Activated CD4-positive, alpha-beta T cell treated with anti-CD3 and anti-CD28 coated beads for 24 hours (primary cell): ENCODE measurements around the gene NME3.
A peak's percentile ranks its signal among the peaks of the same experiment; 100 is the strongest.

ENCODE experiments used
- DNase-seq, 2 donors: peaks; one replicate each; pipeline ENCODE4 v3.0.0-alpha.2; 2020; ENCODE audit warnings: low read depth in 2 of 2

Gene NME3

DNA sequence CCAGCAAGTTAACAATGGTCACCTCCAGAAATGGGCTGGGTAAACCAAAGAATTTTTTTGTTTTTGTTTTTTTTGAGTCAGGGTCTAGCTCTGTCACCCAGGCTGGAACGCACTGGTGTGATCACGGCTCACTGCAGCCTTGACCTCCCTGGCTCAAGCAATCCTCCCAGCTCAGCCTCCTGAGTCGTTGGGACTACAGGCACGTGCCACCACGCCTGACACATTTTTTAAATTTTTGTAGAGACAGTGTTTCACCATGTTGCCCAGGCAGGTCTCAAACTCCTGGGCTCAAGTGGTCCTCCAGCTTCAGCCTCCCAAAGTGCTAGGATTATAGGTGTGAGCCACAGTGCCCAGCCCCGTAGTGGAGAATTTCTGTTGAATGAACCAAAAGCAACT, 9.3 kb upstream of the NME3 start:
- DNase-seq, result no peak

GRCh38 chr16:1779741-1780676, 8.7 kb upstream of the NME3 start:
- no peak for DNase-seq

DNA sequence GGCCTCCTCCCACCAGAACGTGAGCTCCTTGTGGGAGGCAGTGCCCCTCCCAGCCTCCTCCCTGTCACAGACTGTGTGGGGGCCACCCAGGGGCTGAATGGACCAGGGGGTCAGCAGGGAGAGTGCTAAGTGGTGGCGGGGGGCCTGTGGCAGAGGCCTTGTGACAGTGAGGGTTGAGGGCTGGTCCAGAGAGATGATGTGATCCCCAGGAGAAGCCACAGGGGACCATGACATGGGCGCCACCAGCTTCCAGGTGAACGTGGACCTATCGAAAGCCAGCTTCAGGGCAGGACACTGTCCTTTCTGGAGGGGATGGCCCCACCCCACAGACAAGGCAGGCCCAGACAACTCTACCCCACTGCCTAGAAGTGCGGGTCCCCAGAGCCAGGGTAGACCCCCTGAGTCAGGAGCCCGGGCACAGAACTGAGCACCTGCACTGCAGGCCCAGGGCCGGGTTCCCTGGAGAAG, 7.9 kb upstream of the NME3 start:
- no peak for DNase-seq

DNA sequence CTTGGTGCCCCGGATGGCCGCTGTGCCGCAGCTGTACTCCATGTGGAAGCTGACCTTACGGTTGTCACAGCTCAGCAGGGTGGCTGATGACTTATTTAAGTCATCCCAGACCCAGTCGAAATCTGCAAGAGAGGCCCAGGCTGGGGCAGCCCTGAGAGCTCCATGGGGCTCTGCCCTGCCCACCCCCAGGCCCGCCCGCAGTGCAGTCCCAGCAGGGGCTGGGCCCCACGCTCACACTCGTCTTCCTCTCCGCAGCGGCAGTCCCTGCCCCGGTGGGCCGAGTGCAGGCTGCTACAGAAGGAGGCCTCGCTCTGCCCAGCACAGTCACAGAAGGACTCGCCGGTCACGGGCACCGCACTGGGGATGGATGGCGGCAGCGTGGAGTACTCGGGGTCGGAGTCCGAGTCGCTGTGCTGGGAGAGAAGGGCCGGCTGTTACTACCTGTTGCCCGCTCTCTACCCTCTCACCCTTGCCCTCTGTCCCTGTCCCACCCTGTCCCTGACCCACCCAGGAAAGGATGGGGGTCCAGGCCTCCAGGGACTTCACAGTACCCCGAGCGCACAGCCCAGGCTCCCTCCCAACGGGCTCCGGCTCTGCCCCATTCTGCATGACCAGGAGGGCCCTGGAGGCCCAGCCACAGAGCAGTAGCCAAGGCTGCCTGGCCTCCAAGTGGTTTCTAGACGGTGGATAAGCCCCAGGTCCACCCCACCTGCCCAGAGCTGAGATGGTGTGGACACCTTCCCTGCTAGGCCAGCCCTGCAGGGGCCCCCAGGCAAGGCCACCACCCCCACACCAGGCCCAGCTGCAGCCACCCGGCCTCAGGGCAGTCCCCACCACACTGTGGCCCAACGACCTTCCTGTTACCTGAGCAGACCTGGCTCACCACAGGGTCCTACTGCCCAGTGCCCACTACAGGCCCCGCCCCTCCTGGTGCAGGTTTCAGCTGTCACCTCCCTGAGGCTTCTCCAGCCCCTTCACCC, 7.1 kb upstream of the NME3 start:
- no peak for DNase-seq

DNA sequence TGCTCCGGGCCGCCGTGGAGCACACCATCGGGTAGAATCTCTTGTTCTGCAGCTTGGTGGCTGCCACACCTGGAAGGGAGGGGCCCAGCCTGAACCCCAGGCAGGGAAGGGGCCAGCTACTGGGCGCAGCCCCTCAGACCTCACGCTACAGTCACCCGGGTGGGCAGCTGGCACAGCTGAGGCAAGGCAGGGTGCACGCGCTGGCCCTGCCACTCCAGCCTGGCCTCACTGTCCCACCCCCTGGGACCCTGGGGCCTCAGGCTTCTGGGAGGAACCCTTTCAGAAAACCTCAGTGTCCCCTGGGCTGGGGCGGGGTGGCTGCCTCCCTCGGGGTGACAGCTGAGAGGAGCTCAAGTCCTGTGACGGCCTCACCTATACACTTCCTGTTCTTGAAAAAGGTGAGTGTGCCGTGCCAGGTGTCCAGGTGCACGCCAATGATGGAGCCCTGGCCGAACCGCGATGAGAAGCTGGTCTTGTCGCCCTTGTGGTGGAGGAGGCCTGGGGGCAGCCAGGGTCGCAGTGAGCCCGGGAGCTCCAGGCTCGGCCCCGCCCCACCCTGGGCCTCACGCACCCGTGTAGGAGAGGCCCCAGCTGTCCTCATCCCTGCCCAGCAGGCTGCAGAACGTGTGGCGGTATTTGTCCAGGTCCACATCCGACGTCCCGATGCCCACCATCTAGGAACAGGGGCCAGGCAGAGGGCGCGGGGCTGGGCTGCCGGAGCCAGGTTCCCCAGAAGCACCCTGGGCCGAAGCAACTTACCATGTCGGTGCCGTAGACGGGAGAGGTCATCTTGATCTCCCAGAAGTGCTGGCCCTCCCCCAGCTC, 6.2 kb upstream of the NME3 start:
- no peak for DNase-seq

GRCh38 chr16:1776991-1777374, 5.6 kb upstream of the NME3 start:
- no peak for DNase-seq

GRCh38 chr16:1776672-1776955, 5.3 kb upstream of the NME3 start:
- no peak for DNase-seq

GRCh38 chr16:1775846-1776671, 4.7 kb upstream of the NME3 start:
- DNase-seq, result no peak

DNA sequence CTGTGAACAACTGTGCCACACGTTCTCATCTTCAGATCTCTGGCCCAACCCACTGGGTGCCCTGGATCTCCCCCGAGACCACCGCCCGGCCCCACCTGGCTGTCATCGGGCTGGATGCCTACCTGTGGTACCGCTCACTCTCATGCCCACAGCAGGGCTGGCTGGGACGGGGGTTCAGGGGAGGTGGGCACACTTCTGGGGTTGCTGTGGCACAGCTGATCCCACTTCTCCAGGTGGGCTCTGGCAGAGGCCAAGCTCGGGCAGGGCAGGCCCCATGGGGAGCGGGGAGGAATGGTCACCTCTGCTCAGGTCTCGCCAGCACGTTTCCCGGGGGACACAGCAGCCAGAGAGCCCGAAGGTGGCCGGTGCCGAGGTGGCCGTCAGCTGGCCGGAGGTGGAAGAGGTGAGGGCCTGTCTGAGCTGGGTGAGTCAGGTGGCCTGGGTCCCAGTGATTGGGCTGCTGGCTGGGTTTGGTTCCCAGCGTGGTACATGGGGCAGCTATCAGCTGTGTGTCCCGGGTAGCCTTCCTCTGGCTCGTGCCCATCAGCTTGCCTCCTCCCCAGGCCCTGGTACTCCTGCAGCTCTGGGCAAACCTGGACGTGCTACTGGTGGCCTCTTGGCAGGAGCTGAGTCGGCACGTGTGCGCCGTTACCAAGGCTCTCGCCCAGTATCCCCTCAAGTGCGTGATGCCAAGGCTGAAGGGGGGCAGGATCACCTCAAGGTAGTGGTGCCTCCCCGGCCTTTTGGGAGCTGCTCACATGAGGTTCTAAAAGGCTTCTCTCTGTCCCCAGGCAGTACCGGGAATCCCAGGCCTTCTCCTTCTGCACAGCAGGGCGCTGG, 3.9 kb upstream of the NME3 start:
- no peak for DNase-seq

DNA sequence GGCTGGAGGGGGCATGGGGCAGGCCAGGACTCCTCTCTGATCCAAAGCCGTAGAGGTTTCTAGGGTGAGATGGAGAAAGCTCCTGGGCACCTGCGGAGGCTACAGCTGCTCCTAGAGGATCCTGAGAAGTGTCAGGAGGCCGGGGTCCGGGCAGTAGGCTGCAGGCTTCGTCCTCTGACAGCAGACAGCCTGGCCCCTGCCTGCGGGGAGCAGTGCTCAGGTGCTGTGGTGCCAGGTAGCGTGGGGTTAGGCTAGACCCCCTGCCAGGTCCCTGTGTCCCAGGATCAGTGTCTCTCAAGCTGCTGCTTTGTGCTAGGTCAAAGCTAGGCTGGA, 3.1 kb upstream of the NME3 start:
- DNase-seq, result no peak

- no peak for DNase-seq
Observed at GRCh38 chr16:1773703-1774447, 2.5 kb upstream of the NME3 start.

GRCh38 chr16:1772908-1773702, 1.8 kb upstream of the NME3 start, which contains the start of gene MRPS34:
Gene MRPS34, minus strand, starts transcription at chr16:1773134. Its CDS starts 15 bp downstream, at chr16:1773119.
- DNase-seq, result peak; percentile 69 to 76

DNA sequence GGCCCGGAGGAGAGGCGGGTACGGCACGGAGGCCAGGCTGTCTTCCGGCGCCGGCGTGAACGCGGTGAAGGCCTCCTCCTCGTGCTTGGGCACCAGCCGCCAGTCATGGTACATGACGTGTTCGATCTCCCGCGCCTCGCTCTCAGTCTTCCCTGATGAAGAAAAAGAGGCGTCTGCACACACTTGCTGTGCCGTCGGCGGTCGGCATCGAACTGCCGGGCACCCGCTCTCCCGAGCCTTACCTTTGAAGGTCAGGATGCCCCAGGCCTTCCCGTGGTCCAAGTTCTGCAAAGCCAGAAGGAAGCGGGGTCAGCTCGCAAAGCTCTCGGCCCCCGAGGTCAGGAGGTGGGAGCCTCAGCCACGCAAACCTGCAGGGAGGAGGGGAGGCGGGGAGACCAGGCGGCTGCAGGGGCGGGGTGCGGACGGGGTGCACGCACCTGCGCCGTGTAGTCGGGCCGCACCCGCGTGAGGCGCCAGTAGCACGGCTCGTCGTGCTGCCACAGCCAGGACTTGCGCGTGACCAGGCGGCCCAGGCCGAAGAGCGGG, 1.1 kb upstream of the NME3 start, which contains the start of gene EME2:
TSS of gene EME2 (plus strand) at position 449 of the 546 bp plus-strand sequence. CDS start 418 bp downstream, outside the sequence.
- no peak for DNase-seq

DNA sequence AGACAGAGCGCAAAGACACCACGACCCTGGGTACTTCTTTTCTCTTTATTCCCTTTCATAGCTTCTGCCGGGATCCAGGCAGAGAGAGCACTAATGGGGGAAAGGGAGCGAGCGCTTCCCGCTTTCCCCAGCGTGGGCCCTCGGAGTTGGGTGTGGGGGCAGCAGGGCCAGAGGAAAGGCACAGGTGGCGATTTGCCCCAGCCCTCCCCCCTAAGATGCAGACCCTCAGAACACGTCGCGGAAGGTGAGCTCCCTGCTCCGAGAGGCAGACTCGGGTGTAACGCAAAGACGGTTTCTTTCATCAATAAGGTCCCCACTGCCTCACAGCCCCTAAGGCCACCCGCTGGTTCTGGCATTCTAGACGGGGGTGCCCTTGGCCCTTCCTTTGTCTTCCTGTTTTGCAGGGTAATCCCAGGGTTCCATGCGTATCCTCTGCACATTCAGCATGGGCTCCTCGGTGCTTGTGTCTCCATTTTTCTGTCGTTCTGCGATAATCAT, 570 bp upstream of the NME3 start:
- no peak for DNase-seq

DNA sequence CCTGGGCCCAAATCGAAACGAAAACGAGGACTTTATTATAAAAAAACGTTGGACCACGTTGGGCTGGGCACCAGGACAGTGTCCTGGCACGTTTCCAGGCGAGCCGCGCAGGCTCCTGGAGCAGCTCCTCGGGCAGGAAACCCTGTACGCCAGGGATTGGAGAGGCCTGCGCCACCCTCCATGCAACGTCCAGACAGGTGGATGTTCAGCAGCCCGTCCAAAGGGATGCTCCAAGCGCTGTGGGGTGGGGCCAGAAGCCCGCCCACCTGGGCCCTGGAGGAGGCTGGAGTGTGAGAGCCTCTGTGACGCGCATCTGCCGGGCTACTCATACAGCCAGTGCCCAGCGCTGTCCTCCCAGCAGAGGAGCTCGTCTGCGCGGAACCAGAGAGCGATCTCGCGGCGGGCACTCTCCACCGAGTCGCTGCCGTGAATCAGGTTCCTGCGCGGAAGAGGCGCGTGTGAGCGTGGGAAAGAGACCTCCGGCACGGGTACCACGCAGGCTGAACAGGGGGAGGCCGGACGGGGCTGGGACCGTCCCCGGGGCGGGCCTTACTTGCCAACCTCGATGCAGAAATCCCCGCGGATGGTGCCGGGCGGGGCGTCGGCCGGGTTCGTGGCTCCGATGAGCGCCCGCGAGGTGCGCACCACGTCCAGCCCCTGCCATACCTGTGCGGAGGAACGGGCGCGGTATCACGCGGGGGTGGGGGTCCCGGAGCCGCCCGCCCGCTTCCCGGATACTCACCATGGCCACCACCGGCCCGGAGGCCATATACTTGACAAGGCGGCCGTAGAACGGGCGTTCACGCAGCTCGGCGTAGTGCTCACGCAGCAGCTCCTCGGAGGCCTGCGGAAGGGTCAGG, 785 bp downstream of the NME3 start:
- peak in 1 of 2 donors; percentile 53 for DNase-seq

DNA sequence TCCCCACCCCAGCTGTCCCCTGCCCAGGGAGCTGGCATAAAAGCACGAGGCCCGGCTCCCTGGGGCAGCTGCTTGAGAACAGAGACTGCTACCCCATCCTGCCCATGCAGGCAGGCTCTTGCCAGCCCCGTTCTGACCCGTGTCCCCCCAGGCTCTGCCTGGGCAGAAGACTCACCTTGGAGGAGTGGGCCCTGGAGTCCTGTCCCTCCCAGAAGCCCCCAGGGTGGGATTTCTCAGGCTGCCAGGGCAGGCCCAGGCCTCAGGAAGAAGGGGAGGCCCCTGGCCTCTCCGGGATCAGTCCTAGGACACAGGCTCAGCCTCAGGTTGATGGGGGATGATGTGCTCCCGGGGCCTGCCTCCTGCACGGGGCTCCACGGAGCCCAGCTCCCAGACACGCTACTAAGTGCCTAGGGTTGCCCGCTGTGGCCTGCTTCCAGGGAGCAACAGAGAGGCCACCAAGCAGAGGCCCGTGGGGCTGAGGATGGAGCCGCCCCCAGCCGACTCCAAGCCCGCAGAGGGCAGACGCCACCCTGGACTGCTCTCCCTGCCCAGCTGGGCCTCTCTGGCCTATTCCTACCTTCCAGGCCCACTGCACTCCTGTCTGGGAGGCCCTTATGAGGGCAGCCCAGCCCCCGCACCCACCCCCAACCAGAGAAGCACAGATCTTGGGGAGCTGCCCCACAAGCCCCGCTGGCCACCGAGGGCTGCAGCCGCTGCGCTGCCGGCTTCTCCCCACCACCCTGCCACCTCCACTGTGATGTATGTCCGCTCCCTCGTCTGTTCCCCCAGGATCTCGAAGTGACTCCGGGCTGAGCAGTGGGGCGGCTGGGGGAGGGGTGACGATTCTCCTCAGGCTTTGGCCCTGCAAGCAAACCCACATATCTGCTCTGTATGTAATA, 1.7 kb downstream of the NME3 start:
- DNase-seq, result no peak
